Activated CD4-positive, alpha-beta T cell treated with anti-CD3 and anti-CD28 coated beads, Interleukin-2, Interleukin-6, amounts not matched to agents 100 ng/mL and 50 ng/mL, durations not matched to agents 16 hours and 8 hours (primary cell): ENCODE results near the gene TMPRSS9.
"Not testable (repeated sequence)": the region's sequence is repeated elsewhere in the genome, so short reads cannot be mapped to it uniquely, and the experiment has no call there.

Experiments used
- DNase-seq: peaks from one replicate; pipeline ENCODE4 v3.0.0-alpha.2; 2020

TMPRSS9 gene

GRCh38 chr19:2395293-2395829 lies 35.3 kb downstream of the TMPRSS9 start:
- not testable (repeated sequence) for DNase-seq

- not testable (repeated sequence) for DNase-seq
Measured at GRCh38 chr19:2397173-2397572, 37.1 kb downstream of the TMPRSS9 start.

GRCh38 chr19:2398735-2399305 lies 38.8 kb downstream of the TMPRSS9 start:
- DNase-seq: no peak

- no peak for DNase-seq
Measured at GRCh38 chr19:2399582-2399981, 39.5 kb downstream of the TMPRSS9 start.

GRCh38 chr19:2408247-2408646 lies 48.2 kb downstream of the TMPRSS9 start:
- no peak for DNase-seq

- no peak for DNase-seq
Measured at GRCh38 chr19:2409352-2409912, 49.4 kb downstream of the TMPRSS9 start.

GRCh38 chr19:2410023-2410422 lies 50.0 kb downstream of the TMPRSS9 start:
- no peak for DNase-seq

GRCh38 chr19:2411709-2412108 lies 51.6 kb downstream of the TMPRSS9 start:
- no peak for DNase-seq

- no peak for DNase-seq
Measured at GRCh38 chr19:2412449-2412848, 52.4 kb downstream of the TMPRSS9 start.

GRCh38 chr19:2413159-2413558 lies 53.1 kb downstream of the TMPRSS9 start:
- no peak for DNase-seq

GRCh38 chr19:2413629-2414028 lies 53.6 kb downstream of the TMPRSS9 start:
- DNase-seq: no peak

GRCh38 chr19:2415281-2415972 lies 55.4 kb downstream of the TMPRSS9 start:
- no peak for DNase-seq

GRCh38 chr19:2415973-2416319 lies 55.9 kb downstream of the TMPRSS9 start:
- no peak for DNase-seq

GRCh38 chr19:2416321-2417097 lies 56.4 kb downstream of the TMPRSS9 start:
- no peak for DNase-seq

- DNase-seq: not testable (repeated sequence)
Measured at GRCh38 chr19:2417436-2417835, 57.4 kb downstream of the TMPRSS9 start.

GRCh38 chr19:2417881-2418406 lies 57.9 kb downstream of the TMPRSS9 start:
- no peak for DNase-seq

GRCh38 chr19:2419754-2420153 lies 59.7 kb downstream of the TMPRSS9 start:
- DNase-seq: no peak

- DNase-seq: no peak
Measured at GRCh38 chr19:2420490-2420889, 60.4 kb downstream of the TMPRSS9 start.

GRCh38 chr19:2421581-2422306 lies 61.7 kb downstream of the TMPRSS9 start:
- no peak for DNase-seq

- no peak for DNase-seq
Measured at GRCh38 chr19:2423071-2423914, 63.2 kb downstream of the TMPRSS9 start.

- no peak for DNase-seq
Measured at GRCh38 chr19:2423915-2424685, 64.0 kb downstream of the TMPRSS9 start.
